H1 (cell line): ENCODE results near the gene OGFRL1. TPM values are rescaled to one million over a fixed set of nuclear protein-coding genes. Genes with fewer than 3 reads are reported as not detected.
A peak's percentile ranks its signal among the peaks of the same experiment; 100 is the strongest.

Experiments
- CTCF ChIA-PET: fragments of 300-600 bp; sonication (Branson Sonifier 250); formaldehyde crosslinking; loops from one replicate; lab custom pipeline; 2021; ENCODE audit not compliant: partially characterized antibody; lab: Charles Lee
- POLR2A ChIA-PET: fragments of 300-600 bp; sonication (Branson Sonifier 250); formaldehyde crosslinking; loops from one replicate; lab custom pipeline; 2021; ENCODE audit warnings: inconsistent platforms; ENCODE audit not compliant: partially characterized antibody; lab: Charles Lee
- DNase-seq, 2 experiments: peaks; one replicate each; pipeline versions ENCODE4 v3.0.0 to v3.0.0-alpha.2; 2010 to 2022; ENCODE audit warnings: low spot score in 2 of 2, low read depth in 1 of 2, mixed read lengths in 1 of 2
- FAIRE-seq: peaks from 2 replicates; lab custom pipeline; 2011; peaks lifted over from hg19 to GRCh38; lab: Jason Lieb, UNC
- H2AFZ ChIP-seq: 2 replicates; pipeline ENCODE4 v1.8.1; 2012; ENCODE audit warnings: low read length, inconsistent platforms
- H2AK5ac ChIP-seq: 2 replicates; pipeline ENCODE4 v1.6.1; 2013; ENCODE audit warnings: low read depth, low read length
- H2BK120ac ChIP-seq: replicated peaks from 2 replicates; pipeline ENCODE3; 2013; ENCODE audit warnings: low read depth, low read length, inconsistent platforms
- H2BK12ac ChIP-seq: 2 replicates; pipeline ENCODE4 v1.6.1; 2013; ENCODE audit warnings: low read depth, low read length
- H2BK15ac ChIP-seq: 2 replicates; pipeline ENCODE4 v1.6.1; 2013; ENCODE audit warnings: low read length
- H2BK20ac ChIP-seq: 2 replicates; pipeline ENCODE4 v1.6.1; 2013; ENCODE audit warnings: low read length
- H2BK5ac ChIP-seq: 2 replicates; pipeline ENCODE4 v1.6.1; 2013; ENCODE audit warnings: low read depth, low read length
- H3K14ac ChIP-seq: 2 replicates; pipeline ENCODE4 v1.6.1; 2013; ENCODE audit warnings: inconsistent platforms; ENCODE audit not compliant: insufficient read length
- H3K18ac ChIP-seq: 2 replicates; pipeline ENCODE4 v1.6.1; 2013; ENCODE audit warnings: low read length; ENCODE audit errors: extremely low read depth
- H3K23ac ChIP-seq: 2 replicates; pipeline ENCODE4 v1.6.1; 2013; ENCODE audit warnings: inconsistent platforms; ENCODE audit not compliant: insufficient read length
- H3K23me2 ChIP-seq: 2 replicates; pipeline ENCODE4 v1.6.1; 2013; ENCODE audit warnings: low read depth, low read length
- H3K27ac ChIP-seq: 2 replicates; pipeline ENCODE4 v1.6.1; 2011; ENCODE audit warnings: low read depth, low read length, inconsistent platforms
- H3K27me3 ChIP-seq, 4 experiments: replicated peaks in 1 of 4; 1 replicate in 1 of 4; 2 replicates in 3 of 4; pipeline versions ENCODE4 v1.6.1 to v1.8.1; 2011 to 2013; ENCODE audit warnings: low read length in 3 of 4, mild to moderate bottlenecking in 3 of 4, inconsistent platforms in 2 of 4, mixed read lengths in 2 of 4, moderate library complexity in 1 of 4; ENCODE audit not compliant: control insufficient read depth in 3 of 4, insufficient read depth in 3 of 4; ENCODE audit errors: extremely low read depth in 1 of 4
- H3K36me3 ChIP-seq, 4 experiments: 2 replicates each; pipeline versions ENCODE4 v1.6.1 to v1.8.1; 2011 to 2013; ENCODE audit warnings: mild to moderate bottlenecking in 4 of 4, low read length in 3 of 4, moderate library complexity in 2 of 4, control low read depth in 1 of 4, inconsistent platforms in 1 of 4; ENCODE audit not compliant: insufficient read depth in 4 of 4, control insufficient read depth in 2 of 4
- H3K4ac ChIP-seq: replicated peaks from 2 replicates; pipeline ENCODE3; 2013; ENCODE audit warnings: low read length, low read depth, mixed read lengths, inconsistent platforms; ENCODE audit not compliant: insufficient read length
- H3K4me1 ChIP-seq, 4 experiments: replicated peaks in 1 of 4; 1 replicate in 1 of 4; 2 replicates in 3 of 4; pipeline versions ENCODE4 v1.6.1 to v1.8.1; 2011 to 2013; ENCODE audit warnings: low read length in 3 of 4, inconsistent platforms in 2 of 4, mixed read lengths in 1 of 4; ENCODE audit not compliant: insufficient read depth in 4 of 4, control insufficient read depth in 3 of 4
- H3K4me2 ChIP-seq, 2 experiments: 2 replicates each; pipeline versions ENCODE4 v1.6.1 to v1.8.1; 2011 to 2013; ENCODE audit warnings: low read depth in 2 of 2, low read length in 2 of 2, control low read depth in 1 of 2, inconsistent platforms in 1 of 2, mild to moderate bottlenecking in 1 of 2; ENCODE audit not compliant: insufficient read depth in 1 of 2
- H3K4me3 ChIP-seq, 4 experiments: fragments of 200-600, 300-600 bp in 1 of 4; sonication (generic), shearing (Covaris generic), sonication (Bioruptor Twin) in 1 of 4; 2 replicates each; pipeline versions ENCODE4 v1.5.1 to v1.8.1; 2011 to 2016; ENCODE audit warnings: low read length in 4 of 4, low read depth in 3 of 4, control low read depth in 2 of 4, inconsistent platforms in 2 of 4, mild to moderate bottlenecking in 2 of 4, mixed read lengths in 1 of 4, moderate library complexity in 1 of 4; ENCODE audit not compliant: insufficient read depth in 2 of 4; ENCODE audit errors: extremely low read depth in 1 of 4
- H3K56ac ChIP-seq: replicated peaks from 2 replicates; pipeline ENCODE3; 2013; ENCODE audit warnings: low read depth, mild to moderate bottlenecking, mixed read lengths, low read length, inconsistent platforms; ENCODE audit not compliant: insufficient read length
- H3K79me1 ChIP-seq: 2 replicates; pipeline ENCODE4 v1.6.1; 2013; ENCODE audit warnings: low read depth, low read length, control low read depth
- H3K79me2 ChIP-seq, 2 experiments: 2 replicates each; pipeline versions ENCODE4 v1.6.1 to v1.8.1; 2012 to 2013; ENCODE audit warnings: low read length in 2 of 2, mild to moderate bottlenecking in 2 of 2, inconsistent platforms in 1 of 2; ENCODE audit not compliant: insufficient read depth in 2 of 2, control insufficient read depth in 1 of 2
- H3K9ac ChIP-seq, 4 experiments: replicated peaks in 1 of 4; 1 replicate in 1 of 4; 2 replicates in 3 of 4; pipeline versions ENCODE4 v1.6.1 to v1.8.1; 2011 to 2013; ENCODE audit warnings: low read depth in 3 of 4, low read length in 3 of 4, control low read depth in 2 of 4, mild to moderate bottlenecking in 2 of 4, moderate library complexity in 2 of 4, inconsistent platforms in 1 of 4; ENCODE audit errors: extremely low read depth in 1 of 4
- H3K9me3 ChIP-seq, 2 experiments: 2 replicates each; pipeline versions ENCODE4 v1.6.1 to v1.8.1; 2012 to 2013; ENCODE audit warnings: mild to moderate bottlenecking in 2 of 2, moderate library complexity in 2 of 2, control low read depth in 1 of 2, inconsistent platforms in 1 of 2, low read depth in 1 of 2, low read length in 1 of 2, mixed read lengths in 1 of 2; ENCODE audit not compliant: insufficient read depth in 2 of 2
- H4K20me1 ChIP-seq, 2 experiments: replicated peaks in 1 of 2; 2 replicates each; pipeline versions ENCODE3 to v1.8.1; 2011 to 2013; ENCODE audit warnings: inconsistent platforms in 2 of 2, low read length in 2 of 2, mild to moderate bottlenecking in 1 of 2; ENCODE audit not compliant: insufficient read depth in 2 of 2, control insufficient read depth in 1 of 2
- H4K5ac ChIP-seq: 2 replicates; pipeline ENCODE4 v1.6.1; 2013; ENCODE audit warnings: low read length, low read depth, mixed read lengths, inconsistent platforms; ENCODE audit not compliant: insufficient read length
- H4K8ac ChIP-seq: 2 replicates; pipeline ENCODE4 v1.8.0; 2013; ENCODE audit warnings: mild to moderate bottlenecking, moderate library complexity, low read length, inconsistent platforms; ENCODE audit not compliant: insufficient read depth; ENCODE audit errors: extremely low read depth
- H4K91ac ChIP-seq: replicated peaks from 2 replicates; pipeline ENCODE3; 2013; ENCODE audit warnings: low read length, mixed read lengths, inconsistent platforms; ENCODE audit not compliant: insufficient read length
- ASH2L ChIP-seq: fragments of 200-600, 300-600 bp; sonication (generic); IDR thresholded peaks from one replicate; pipeline ENCODE4 v1.7.1; 2017; ENCODE audit warnings: low read length
- CREB1 ChIP-seq: IDR thresholded peaks from 2 replicates; pipeline ENCODE4 v1.6.1; 2012; ENCODE audit warnings: inconsistent platforms
- KDM1A ChIP-seq: fragments of 200-600, 300-600 bp; sonication (generic); IDR thresholded peaks from 2 replicates; pipeline ENCODE4 v1.7.1; 2016; ENCODE audit warnings: mild to moderate bottlenecking, low read length, borderline replicate concordance
- NANOG ChIP-seq: IDR thresholded peaks from 2 replicates; pipeline ENCODE4 v1.6.1; 2011; ENCODE audit warnings: low read length, low read depth, mild to moderate bottlenecking, inconsistent platforms; ENCODE audit not compliant: insufficient read depth, poor library complexity, severe bottlenecking
- NRF1 ChIP-seq: IDR thresholded peaks from 2 replicates; pipeline ENCODE4 v1.6.1; 2011; ENCODE audit warnings: mild to moderate bottlenecking, low read depth, low read length, improper control_type of control experiment
- PHF8 ChIP-seq: fragments of 200-600 bp; sonication (generic); conservative IDR thresholded peaks from 2 replicates; pipeline ENCODE4 v1.7.1; 2012; ENCODE audit warnings: low read depth, mild to moderate bottlenecking, inconsistent platforms, low read length, moderate library complexity
- POLR2A ChIP-seq, 2 experiments: IDR thresholded peaks; 1 replicate in 1 of 2; 2 replicates in 1 of 2; pipeline ENCODE4 v1.6.1; 2011; ENCODE audit warnings: low read depth in 2 of 2, low read length in 2 of 2, mild to moderate bottlenecking in 2 of 2; ENCODE audit errors: control extremely low read depth in 1 of 2
- SAP30 ChIP-seq: fragments of 300-600 bp; sonication (generic); IDR thresholded peaks from 2 replicates; pipeline ENCODE4 v1.7.1; 2012; ENCODE audit warnings: low read length, moderate library complexity, mild to moderate bottlenecking, inconsistent platforms; ENCODE audit not compliant: insufficient read depth, insufficient replicate concordance
- TBP ChIP-seq: IDR thresholded peaks from 2 replicates; pipeline ENCODE4 v1.6.1; 2011; ENCODE audit warnings: low read depth, low read length, improper control_type of control experiment
- WGBS, 2 experiments: shearing (Covaris generic) in 1 of 2; methylation state at CpG; one replicate each; pipeline versions ENCODE4 v1.1.6 to v1.1.7; 2013 to 2015; ENCODE audit warnings: low lambda C conversion rate in 2 of 2, mixed read lengths in 2 of 2, inconsistent platforms in 1 of 2, low coverage in 1 of 2, missing lambda C conversion rate in 1 of 2; ENCODE audit not compliant: insufficient replicate concordance in 2 of 2, insufficient coverage in 1 of 2, insufficient read length in 1 of 2; ENCODE audit errors: extremely low coverage in 1 of 2, missing lambda C conversion rate in 1 of 2; 5-methylcytosine and 5-hydroxymethylcytosine counted together
- long read RNA-seq, 2 experiments: library from RNA in 1 of 2; library from capped mRNA in 1 of 2; stranded (forward); transcript quantifications; one replicate each; pipeline ENCODE4 v2.0.0, GENCODE V29; 2021; ENCODE audit warnings: inconsistent platforms in 1 of 2
- polyA minus RNA-seq, 3 experiments: library from RNA; depleted of rRNA, polyadenylated mRNA; stranded (reverse); fragments of >200 nt; gene quantifications; 1 replicate in 2 of 3; 2 replicates in 1 of 3; pipeline ENCODE4 v1.2.3, GENCODE V29; 2011
- polyA plus RNA-seq, 7 experiments: library from polyadenylated mRNA; depleted of rRNA in 3 of 7; stranded (reverse) in 5 of 7; unstranded in 2 of 7; fragments of >200 nt in 5 of 7; fragments of 200-250 nt in 2 of 7; gene quantifications; 1 replicate in 5 of 7; 2 replicates in 1 of 7; 4 replicates in 1 of 7; pipeline versions ENCODE4 v1.2.1 to v1.2.3, GENCODE V29; 2011 to 2013; ENCODE audit warnings: missing spikeins in 2 of 7, mixed read lengths in 2 of 7
- total RNA-seq: library from RNA; stranded (reverse); fragmentation: NEBNext Ultra II Directional; extraction: Animal tissue kit (Norgen Biotek cat#: 25700); gene quantifications from 2 replicates; pipeline ENCODE4 v1.2.1, GENCODE V29; 2021

OGFRL1 gene
- total RNA-seq: 8.5 and 9.0 TPM in 2 replicates
- polyA plus RNA-seq (2011; rRNA removed): 0.69 and 1.1 TPM in 2 replicates
- 1.5 TPM for polyA plus RNA-seq (2011; cell fraction: cytosol; rRNA removed)
- 1.6 TPM for polyA plus RNA-seq (2011; cell fraction: nucleus; rRNA removed)
- polyA plus RNA-seq (2012, experiment 1 of 2): 0.96 to 2.4 TPM (median 1.3 TPM) in 4 replicates
- 0.37 TPM for polyA plus RNA-seq (2012, experiment 2 of 2)
- polyA plus RNA-seq (2013, experiment 1 of 2): 8.2 TPM
- 7.9 TPM for polyA plus RNA-seq (2013, experiment 2 of 2)
- 1.4 and 2.1 TPM in 2 replicates for polyA minus RNA-seq (2011; rRNA and poly(A)+ RNA removed)
- 2.7 TPM for polyA minus RNA-seq (2011; cell fraction: cytosol; rRNA and poly(A)+ RNA removed)
- 9.7 TPM for polyA minus RNA-seq (2011; cell fraction: nucleus; rRNA and poly(A)+ RNA removed)
- long read RNA-seq, experiment 1, full-length matches to known transcripts: 4 of 21 reads
- long read RNA-seq, experiment 1, partial matches to known transcripts: 5 of 21 reads
- long read RNA-seq, experiment 1, other reads (novel, unspliced or antisense): 12 of 21 reads
- long read RNA-seq, experiment 2, partial matches to known transcripts: 0 of 1 reads
- long read RNA-seq, experiment 2, other reads (novel, unspliced or antisense): 1 of 1 reads

GRCh38 chr6:71288228-71289038 is at the start of gene OGFRL1:
OGFRL1 (plus strand) TSS chr6:71288811; CDS start chr6:71288937, 126 bp downstream.
- no peak within 1 kb of the TSS for H2AK5ac ChIP-seq
- H3K27ac ChIP-seq: no peak within 1 kb of the TSS
- WGBS, 2 experiments: 2% methylated on average over 14 of the region's 79 CpGs; no CpG with 5 or more reads in 1 of the 2 experiments
- no peak within 1 kb of the TSS for H3K14ac ChIP-seq
- DNase-seq (peak in 1 of 2 experiments; percentile 72), FAIRE-seq (no peak)
- no peaks in the 10 kb centered on the region for H3K79me2 ChIP-seq
- H2AFZ ChIP-seq: peak within 1 kb of the TSS; percentile 99
- peak within 1 kb of the TSS; percentile 14 to 90 (median 51); a peak in 6 of 7 replicates for H3K9ac ChIP-seq
- peak within 1 kb of the TSS; percentile 82 to 91 for H3K4me2 ChIP-seq
- peak within 1 kb of the TSS; percentile 89 for H4K8ac ChIP-seq
- H4K5ac ChIP-seq: no peak within 1 kb of the TSS
- no peaks in the 10 kb centered on the region for H3K9me3 ChIP-seq
- H3K79me1 ChIP-seq: no peaks in the 10 kb centered on the region
- H3K4me3 ChIP-seq: peak within 1 kb of the TSS; percentile 61 to 89 (median 74)
- ChIA-PET POLR2A (interaction anchor here (0.7 to 1.8 kb wide), 3 partner anchors 10 to 39 kb away, joined by 3 to 4 read pairs (median 3); no protein-coding TSS in a partner anchor), CTCF (interaction anchor here (0.6 to 1.3 kb wide), 5 partner anchors 20 to 91 kb away, joined by 3 read pairs; no protein-coding TSS in a partner anchor)
- H3K4ac ChIP-seq: no peak within 1 kb of the TSS
- H3K18ac ChIP-seq: peak within 1 kb of the TSS; percentile 13; the same call in 1 of the 2 replicates
- H3K23me2 ChIP-seq: peaks cover 7% of the 10 kb centered on the region
- H2BK15ac ChIP-seq: peak within 1 kb of the TSS; percentile 92; the same call in 1 of the 2 replicates
- peaks cover 1 to 6% (median 2%) of the 10 kb centered on the region in 4 experiments; a peak in 4 of 7 replicates for H3K4me1 ChIP-seq
- H3K56ac ChIP-seq: peak within 1 kb of the TSS; percentile 77
- no peaks in the 10 kb centered on the region; a peak in 1 of 8 replicates for H3K36me3 ChIP-seq
- H2BK120ac ChIP-seq: no peak within 1 kb of the TSS
- no peak within 1 kb of the TSS for H2BK20ac ChIP-seq
- peak within 1 kb of the TSS; percentile 87; the same call in 1 of the 2 replicates for H2BK12ac ChIP-seq
- peak within 1 kb of the TSS; percentile 97 for H4K91ac ChIP-seq
- H3K23ac ChIP-seq: no peak within 1 kb of the TSS
- H4K20me1 ChIP-seq: no peaks in the 10 kb centered on the region
- peak within 1 kb of the TSS; percentile 52; the same call in 1 of the 2 replicates for H2BK5ac ChIP-seq
- H3K27me3 ChIP-seq: no peaks in the 10 kb centered on the region; a peak in 1 of 7 replicates
- no peak for TF ChIP-seq ASH2L
- no peak for TF ChIP-seq TBP
- TF ChIP-seq CREB1: no peak
- no peak for TF ChIP-seq SAP30
- TF ChIP-seq POLR2A (IDR thresholded peaks at IDR 0.05; ENCODE audit: control extremely low read depth in 1 of 2, low read depth in 2 of 2, low read length in 2 of 2): peak; percentile 25 to 62; a peak in 2 of 3 replicates
- peak; percentile 66 for TF ChIP-seq PHF8
- no peak for TF ChIP-seq NRF1
- TF ChIP-seq KDM1A: no peak
- no peak for TF ChIP-seq NANOG
